ENCODE measurements around the gene BCKDHB.
"Not testable (repeated sequence)": the region's sequence is repeated elsewhere in the genome, so short reads cannot be mapped to it uniquely, and the experiment has no call there.

Gene BCKDHB

GRCh38 chr6:80271074-80271473, 164.6 kb downstream of the BCKDHB start:
- no peak for DNase-seq

- DNase-seq: no peak
Observed at GRCh38 chr6:80272988-80273387, 166.5 kb downstream of the BCKDHB start.

- DNase-seq: no peak
Observed at GRCh38 chr6:80276861-80277260, 170.4 kb downstream of the BCKDHB start.

GRCh38 chr6:80277501-80277900, 171.0 kb downstream of the BCKDHB start:
- DNase-seq: no peak

- no peak for DNase-seq
Observed at GRCh38 chr6:80280262-80281010, 174.0 kb downstream of the BCKDHB start.

GRCh38 chr6:80282913-80283554, 176.6 kb downstream of the BCKDHB start:
- DNase-seq: no peak

GRCh38 chr6:80287112-80287511, 180.6 kb downstream of the BCKDHB start:
- no peak for DNase-seq

GRCh38 chr6:80287607-80288006, 181.1 kb downstream of the BCKDHB start:
- no peak for DNase-seq

- DNase-seq: no peak
Observed at GRCh38 chr6:80289727-80290126, 183.3 kb downstream of the BCKDHB start.

GRCh38 chr6:80294531-80294930, 188.1 kb downstream of the BCKDHB start:
- DNase-seq: not testable (repeated sequence)

- DNase-seq: no peak
Observed at GRCh38 chr6:80302716-80303115, 196.2 kb downstream of the BCKDHB start.

- DNase-seq: no peak
Observed at GRCh38 chr6:80304014-80304413, 197.5 kb downstream of the BCKDHB start.

- DNase-seq: no peak
Observed at GRCh38 chr6:80314531-80314930, 208.1 kb downstream of the BCKDHB start.

- DNase-seq: no peak
Observed at GRCh38 chr6:80316686-80317231, 210.3 kb downstream of the BCKDHB start.

GRCh38 chr6:80319196-80319595, 212.7 kb downstream of the BCKDHB start:
- no peak for DNase-seq

- no peak for DNase-seq
Observed at GRCh38 chr6:80321011-80321410, 214.5 kb downstream of the BCKDHB start.

GRCh38 chr6:80325742-80326141, 219.3 kb downstream of the BCKDHB start:
- no peak for DNase-seq

GRCh38 chr6:80328652-80329051, 222.2 kb downstream of the BCKDHB start:
- no peak for DNase-seq

- no peak for DNase-seq
Observed at GRCh38 chr6:80329496-80329895, 223.0 kb downstream of the BCKDHB start.

GRCh38 chr6:80330961-80331360, 224.5 kb downstream of the BCKDHB start:
- no peak for DNase-seq

GRCh38 chr6:80331522-80331921, 225.1 kb downstream of the BCKDHB start:
- DNase-seq: no peak

- DNase-seq: no peak
Observed at GRCh38 chr6:80331974-80332373, 225.5 kb downstream of the BCKDHB start.

- DNase-seq: no peak
Observed at GRCh38 chr6:80333342-80333741, 226.9 kb downstream of the BCKDHB start.

- DNase-seq: no peak
Observed at GRCh38 chr6:80335121-80335531, 228.7 kb downstream of the BCKDHB start.

Measured in stimulated activated CD4-positive, alpha-beta T cell treated with anti-CD3 and anti-CD28 coated beads, Interleukin-2, amount 100 ng/mL, for 24 hours (primary cell).